RWPE2 (cell line): ENCODE data around the gene HAPLN3.
A peak's percentile ranks its signal among the peaks of the same experiment; 100 is the strongest.

ENCODE experiments used
- ATAC-seq: fragments of 200-7000 bp; cut with Tn5 transposase; 3 replicates; pipeline ENCODE4 v1.9.1; 2021; ENCODE audit warnings: low read depth
- DNase-seq: peaks from one replicate; pipeline ENCODE4 v3.0.0-alpha.2; 2020; ENCODE audit warnings: low spot score
- H3K27ac ChIP-seq: fragments of 450-650 bp; 2 replicates; pipeline ENCODE4 v1.5.1; 2017; ENCODE audit warnings: mild to moderate bottlenecking; ENCODE audit not compliant: poor library complexity, severe bottlenecking
- H3K27me3 ChIP-seq: fragments of 250-450 bp; sonication (Bioruptor Pico); 2 replicates; pipeline ENCODE4 v1.5.1; 2021; ENCODE audit warnings: mild to moderate bottlenecking, moderate library complexity; ENCODE audit not compliant: insufficient read depth, poor library complexity, severe bottlenecking
- H3K36me3 ChIP-seq: fragments of 250-450 bp; sonication (Bioruptor Pico); 2 replicates; pipeline ENCODE4 v1.5.1; 2020; ENCODE audit warnings: low read depth, mild to moderate bottlenecking, moderate library complexity
- H3K4me1 ChIP-seq: fragments of 250-450 bp; sonication (Bioruptor Pico); 2 replicates; pipeline ENCODE4 v1.5.1; 2021; ENCODE audit warnings: mild to moderate bottlenecking, moderate library complexity; ENCODE audit not compliant: insufficient read depth, poor library complexity, severe bottlenecking
- H3K4me3 ChIP-seq: fragments of 250-450 bp; sonication (Bioruptor Pico); 2 replicates; pipeline ENCODE4 v1.5.1; 2021; ENCODE audit warnings: mild to moderate bottlenecking, moderate library complexity; ENCODE audit not compliant: severe bottlenecking
- H3K9me3 ChIP-seq: fragments of 250-450 bp; sonication (Bioruptor Pico); 2 replicates; pipeline ENCODE4 v1.5.1; 2021; ENCODE audit warnings: mild to moderate bottlenecking, moderate library complexity; ENCODE audit not compliant: severe bottlenecking
- CTCF ChIP-seq: fragments of 450-650 bp; IDR thresholded peaks from one replicate; pipeline ENCODE4 v1.5.1; 2017; ENCODE audit warnings: mild to moderate bottlenecking, moderate library complexity; ENCODE audit not compliant: poor library complexity, severe bottlenecking

Gene HAPLN3

GRCh38 chr15:88872706-88873105 is 22.6 kb downstream of the HAPLN3 start:
- H3K9me3 ChIP-seq, result no peaks in the 10 kb centered on the region
- no peaks in the 10 kb centered on the region for H3K27me3 ChIP-seq
- no peak overlapping the region for H3K4me3 ChIP-seq
- no peak for DNase-seq
- no peak for TF ChIP-seq CTCF
- peak; percentile 18; the same call in 2 of the 3 replicates for ATAC-seq
- no peak overlapping the region for H3K27ac ChIP-seq
- H3K36me3 ChIP-seq, result no peaks in the 10 kb centered on the region
- H3K4me1 ChIP-seq, result no peaks in the 10 kb centered on the region

- TF ChIP-seq CTCF, result no peak
- DNase-seq (no peak), ATAC-seq (no peak)
- no peaks in the 10 kb centered on the region for H3K4me1 ChIP-seq
- no peak overlapping the region for H3K27ac ChIP-seq
- H3K9me3 ChIP-seq, result no peaks in the 10 kb centered on the region
- H3K27me3 ChIP-seq, result no peaks in the 10 kb centered on the region
- no peak overlapping the region for H3K4me3 ChIP-seq
- H3K36me3 ChIP-seq, result no peaks in the 10 kb centered on the region
Observed at GRCh38 chr15:88872106-88872505, 23.2 kb downstream of the HAPLN3 start.

- ATAC-seq (no peak), DNase-seq (no peak)
- no peak overlapping the region for H3K4me3 ChIP-seq
- no peaks in the 10 kb centered on the region for H3K36me3 ChIP-seq
- TF ChIP-seq CTCF, result no peak
- no peaks in the 10 kb centered on the region for H3K9me3 ChIP-seq
- no peaks in the 10 kb centered on the region for H3K4me1 ChIP-seq
- no peaks in the 10 kb centered on the region for H3K27me3 ChIP-seq
- H3K27ac ChIP-seq, result no peak overlapping the region
Observed at GRCh38 chr15:88871313-88871712, 24.0 kb downstream of the HAPLN3 start.

GRCh38 chr15:88866295-88866881 is 29.0 kb downstream of the HAPLN3 start:
- no peak overlapping the region for H3K4me3 ChIP-seq
- no peaks in the 10 kb centered on the region for H3K4me1 ChIP-seq
- no peaks in the 10 kb centered on the region for H3K27me3 ChIP-seq
- TF ChIP-seq CTCF, result no peak
- H3K36me3 ChIP-seq, result no peaks in the 10 kb centered on the region
- ATAC-seq (no peak), DNase-seq (no peak)
- no peak overlapping the region for H3K27ac ChIP-seq
- H3K9me3 ChIP-seq, result peaks cover 4% of the 10 kb centered on the region

GRCh38 chr15:88865498-88866099 is 29.7 kb downstream of the HAPLN3 start:
- Histone ChIP-seq H3K4me1 (no peaks in the 10 kb centered on the region), H3K4me3 (no peak overlapping the region), H3K36me3 (no peaks in the 10 kb centered on the region), H3K27me3 (no peaks in the 10 kb centered on the region), H3K9me3 (peaks cover 4% of the 10 kb centered on the region), H3K27ac (no peak overlapping the region)
- ATAC-seq (peak; percentile 31; the same call in 1 of the 3 replicates), DNase-seq (no peak)
- no peak for TF ChIP-seq CTCF
